ENCODE results near the gene SLC25A29.

The SLC25A29 gene

GRCh38 chr14:100330388-100330931 lies 24.2 kb upstream of the SLC25A29 start:
- Histone ChIP-seq H3K79me2 (ENCODE audit: control insufficient read depth, insufficient read depth, low read length, unreplicated experiment) (no peaks in the 10 kb centered on the region), H3K36me3 (ENCODE audit: insufficient read depth, low read length) (peaks cover 4% of the 10 kb centered on the region; the same call in 1 of the 2 replicates), H2AFZ (ENCODE audit: low read length, unreplicated experiment) (no peak overlapping the region), H3K4me3 (ENCODE audit: low read depth, low read length) (no peak overlapping the region), H3K27me3 (ENCODE audit: insufficient read depth, low read length) (no peaks in the 10 kb centered on the region), H3K4me1 (ENCODE audit: control insufficient read depth, insufficient read depth, low read length, unreplicated experiment) (no peaks in the 10 kb centered on the region), H3K27ac (ENCODE audit: low read depth, low read length) (no peak overlapping the region)

GRCh38 chr14:100330007-100330344 lies 23.7 kb upstream of the SLC25A29 start:
- Histone ChIP-seq H2AFZ (ENCODE audit: low read length, unreplicated experiment) (no peak overlapping the region), H3K36me3 (ENCODE audit: insufficient read depth, low read length) (peaks cover 4% of the 10 kb centered on the region; the same call in 1 of the 2 replicates), H3K27me3 (ENCODE audit: insufficient read depth, low read length) (no peaks in the 10 kb centered on the region), H3K79me2 (ENCODE audit: control insufficient read depth, insufficient read depth, low read length, unreplicated experiment) (no peaks in the 10 kb centered on the region), H3K4me3 (ENCODE audit: low read depth, low read length) (no peak overlapping the region), H3K4me1 (ENCODE audit: control insufficient read depth, insufficient read depth, low read length, unreplicated experiment) (no peaks in the 10 kb centered on the region), H3K27ac (ENCODE audit: low read depth, low read length) (no peak overlapping the region)

- Histone ChIP-seq H3K79me2 (ENCODE audit: control insufficient read depth, insufficient read depth, low read length, unreplicated experiment) (no peaks in the 10 kb centered on the region), H3K4me3 (ENCODE audit: low read depth, low read length) (no peak overlapping the region), H3K4me1 (ENCODE audit: control insufficient read depth, insufficient read depth, low read length, unreplicated experiment) (no peaks in the 10 kb centered on the region), H2AFZ (ENCODE audit: low read length, unreplicated experiment) (no peak overlapping the region), H3K27ac (ENCODE audit: low read depth, low read length) (no peak overlapping the region), H3K36me3 (ENCODE audit: insufficient read depth, low read length) (peaks cover 4% of the 10 kb centered on the region; the same call in 1 of the 2 replicates), H3K27me3 (ENCODE audit: insufficient read depth, low read length) (no peaks in the 10 kb centered on the region)
Observed at GRCh38 chr14:100329233-100330006, 23.2 kb upstream of the SLC25A29 start.

GRCh38 chr14:100328495-100329163 lies 22.4 kb upstream of the SLC25A29 start:
- no peaks in the 10 kb centered on the region for H3K36me3 ChIP-seq (ENCODE audit: insufficient read depth, low read length)
- no peak overlapping the region for H2AFZ ChIP-seq (ENCODE audit: low read length, unreplicated experiment)
- H3K4me3 ChIP-seq (ENCODE audit: low read depth, low read length), result no peak overlapping the region
- H3K4me1 ChIP-seq (ENCODE audit: control insufficient read depth, insufficient read depth, low read length, unreplicated experiment), result no peaks in the 10 kb centered on the region
- H3K27me3 ChIP-seq (ENCODE audit: insufficient read depth, low read length), result no peaks in the 10 kb centered on the region
- H3K79me2 ChIP-seq (ENCODE audit: control insufficient read depth, insufficient read depth, low read length, unreplicated experiment), result no peaks in the 10 kb centered on the region
- no peak overlapping the region for H3K27ac ChIP-seq (ENCODE audit: low read depth, low read length)

DNA sequence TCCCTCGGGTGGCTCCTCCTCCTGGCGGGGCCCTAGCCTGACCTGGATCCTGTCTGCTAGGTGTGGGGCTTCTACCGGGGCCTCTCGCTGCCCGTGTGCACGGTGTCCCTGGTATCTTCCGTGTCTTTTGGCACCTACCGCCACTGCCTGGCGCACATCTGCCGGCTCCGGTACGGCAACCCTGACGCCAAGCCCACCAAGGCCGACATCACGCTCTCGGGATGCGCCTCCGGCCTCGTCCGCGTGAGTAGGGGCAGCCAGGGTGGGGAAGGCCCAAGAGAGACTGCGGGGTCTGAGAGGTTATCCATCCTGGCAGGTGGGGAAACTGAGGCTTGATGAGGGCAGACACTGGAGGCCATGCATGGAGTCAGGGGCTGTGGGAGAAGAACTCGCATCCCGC lies 20.9 kb upstream of the SLC25A29 start:
- Histone ChIP-seq H3K36me3 (ENCODE audit: insufficient read depth, low read length) (no peaks in the 10 kb centered on the region), H3K4me3 (ENCODE audit: low read depth, low read length) (no peak overlapping the region), H2AFZ (ENCODE audit: low read length, unreplicated experiment) (no peak overlapping the region), H3K27me3 (ENCODE audit: insufficient read depth, low read length) (no peaks in the 10 kb centered on the region), H3K79me2 (ENCODE audit: control insufficient read depth, insufficient read depth, low read length, unreplicated experiment) (no peaks in the 10 kb centered on the region), H3K4me1 (ENCODE audit: control insufficient read depth, insufficient read depth, low read length, unreplicated experiment) (no peaks in the 10 kb centered on the region), H3K27ac (ENCODE audit: low read depth, low read length) (no peak overlapping the region)

GRCh38 chr14:100325958-100326357 lies 19.7 kb upstream of the SLC25A29 start:
- H3K27me3 ChIP-seq (ENCODE audit: insufficient read depth, low read length), result no peaks in the 10 kb centered on the region
- no peaks in the 10 kb centered on the region for H3K36me3 ChIP-seq (ENCODE audit: insufficient read depth, low read length)
- H2AFZ ChIP-seq (ENCODE audit: low read length, unreplicated experiment), result no peak overlapping the region
- no peak overlapping the region for H3K4me3 ChIP-seq (ENCODE audit: low read depth, low read length)
- H3K27ac ChIP-seq (ENCODE audit: low read depth, low read length), result no peak overlapping the region
- no peaks in the 10 kb centered on the region for H3K4me1 ChIP-seq (ENCODE audit: control insufficient read depth, insufficient read depth, low read length, unreplicated experiment)
- H3K79me2 ChIP-seq (ENCODE audit: control insufficient read depth, insufficient read depth, low read length, unreplicated experiment), result no peaks in the 10 kb centered on the region

- no peaks in the 10 kb centered on the region for H3K79me2 ChIP-seq (ENCODE audit: control insufficient read depth, insufficient read depth, low read length, unreplicated experiment)
- no peak overlapping the region for H3K27ac ChIP-seq (ENCODE audit: low read depth, low read length)
- H2AFZ ChIP-seq (ENCODE audit: low read length, unreplicated experiment), result no peak overlapping the region
- no peaks in the 10 kb centered on the region for H3K4me1 ChIP-seq (ENCODE audit: control insufficient read depth, insufficient read depth, low read length, unreplicated experiment)
- no peak overlapping the region for H3K4me3 ChIP-seq (ENCODE audit: low read depth, low read length)
- no peaks in the 10 kb centered on the region for H3K36me3 ChIP-seq (ENCODE audit: insufficient read depth, low read length)
- H3K27me3 ChIP-seq (ENCODE audit: insufficient read depth, low read length), result no peaks in the 10 kb centered on the region
Observed at GRCh38 chr14:100325231-100325632, 19.0 kb upstream of the SLC25A29 start.

DNA sequence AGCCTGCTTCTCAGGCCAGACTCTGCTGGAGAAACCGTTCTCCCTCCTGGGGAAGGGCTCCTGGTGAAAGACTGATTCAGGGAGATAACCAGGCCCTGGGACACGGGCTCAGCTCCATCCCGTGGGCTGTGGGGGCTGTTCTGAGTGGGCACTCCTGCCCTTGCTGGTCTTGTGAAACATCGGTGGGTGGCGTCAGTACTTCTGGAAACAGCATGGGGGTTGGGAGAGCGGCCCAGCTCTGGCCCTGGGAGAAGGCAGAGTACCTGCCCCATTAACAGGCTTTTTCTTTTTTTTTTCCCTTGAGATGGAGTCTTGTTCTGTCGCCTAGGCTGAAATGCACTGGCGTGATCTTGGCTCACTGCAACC lies 17.7 kb upstream of the SLC25A29 start:
- Histone ChIP-seq H3K36me3 (ENCODE audit: insufficient read depth, low read length) (no peaks in the 10 kb centered on the region), H3K4me3 (ENCODE audit: low read depth, low read length) (no peak overlapping the region), H3K27me3 (ENCODE audit: insufficient read depth, low read length) (no peaks in the 10 kb centered on the region), H3K27ac (ENCODE audit: low read depth, low read length) (no peak overlapping the region), H3K79me2 (ENCODE audit: control insufficient read depth, insufficient read depth, low read length, unreplicated experiment) (no peaks in the 10 kb centered on the region), H3K4me1 (ENCODE audit: control insufficient read depth, insufficient read depth, low read length, unreplicated experiment) (no peaks in the 10 kb centered on the region), H2AFZ (ENCODE audit: low read length, unreplicated experiment) (no peak overlapping the region)

- Histone ChIP-seq H3K27ac (ENCODE audit: low read depth, low read length) (no peak within 1 kb of the TSS), H2AFZ (ENCODE audit: low read length, unreplicated experiment) (no peak within 1 kb of the TSS), H3K27me3 (ENCODE audit: insufficient read depth, low read length) (no peaks in the 10 kb centered on the region), H3K36me3 (ENCODE audit: insufficient read depth, low read length) (no peaks in the 10 kb centered on the region), H3K4me3 (ENCODE audit: low read depth, low read length) (no peak within 1 kb of the TSS), H3K79me2 (ENCODE audit: control insufficient read depth, insufficient read depth, low read length, unreplicated experiment) (no peaks in the 10 kb centered on the region), H3K4me1 (ENCODE audit: control insufficient read depth, insufficient read depth, low read length, unreplicated experiment) (no peaks in the 10 kb centered on the region)
Observed at GRCh38 chr14:100323121-100323941, 17.1 kb upstream of the SLC25A29 start, which contains the start of gene SLC25A47. TSS of gene SLC25A47 (plus strand) at chr14:100323339. CDS start at chr14:100323415, 76 bp downstream.

DNA sequence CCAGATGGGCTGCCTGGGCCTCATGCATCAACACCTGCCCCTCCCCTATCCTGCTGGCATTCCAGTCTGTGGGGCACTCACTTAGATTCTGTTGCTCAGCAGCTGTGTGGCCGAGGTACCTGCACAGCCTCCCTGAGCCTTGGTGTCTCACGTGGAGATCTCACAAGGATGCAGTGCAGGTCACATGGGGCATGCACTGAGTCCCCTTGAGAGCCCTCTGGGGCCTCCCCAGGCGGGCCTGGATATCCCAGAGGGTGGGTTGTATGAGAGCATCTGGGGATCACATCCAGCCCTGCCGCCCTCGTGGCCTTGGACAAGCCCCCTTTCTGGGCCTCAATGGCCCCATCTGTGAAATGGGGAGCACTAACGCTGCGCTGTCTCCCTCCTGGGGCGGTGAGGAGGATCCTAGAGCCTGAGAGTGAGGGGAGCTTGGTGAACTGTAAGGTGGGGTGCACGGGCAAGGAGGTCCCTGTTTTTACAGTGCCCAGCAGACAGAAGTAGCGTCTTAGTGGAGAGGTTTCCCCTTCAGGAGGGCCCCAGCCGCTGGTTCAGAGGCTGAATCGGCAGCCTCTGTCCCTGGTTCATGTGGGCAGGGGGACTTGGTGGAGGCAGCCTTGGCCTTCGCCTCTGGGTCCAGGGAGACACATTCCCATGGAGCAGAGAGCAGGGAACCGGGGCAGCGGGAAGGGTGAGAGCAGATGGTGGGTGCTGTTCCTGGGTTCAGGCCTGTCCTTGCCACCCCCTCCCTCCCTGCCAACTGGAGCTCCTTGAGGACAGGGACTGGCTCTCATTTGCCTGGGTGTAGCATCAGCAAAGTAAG lies 16.1 kb upstream of the SLC25A29 start:
- Histone ChIP-seq H3K27ac (ENCODE audit: low read depth, low read length) (no peak overlapping the region), H2AFZ (ENCODE audit: low read length, unreplicated experiment) (no peak overlapping the region), H3K36me3 (ENCODE audit: insufficient read depth, low read length) (no peaks in the 10 kb centered on the region), H3K4me1 (ENCODE audit: control insufficient read depth, insufficient read depth, low read length, unreplicated experiment) (peaks cover 3% of the 10 kb centered on the region), H3K27me3 (ENCODE audit: insufficient read depth, low read length) (no peaks in the 10 kb centered on the region), H3K4me3 (ENCODE audit: low read depth, low read length) (no peak overlapping the region), H3K79me2 (ENCODE audit: control insufficient read depth, insufficient read depth, low read length, unreplicated experiment) (no peaks in the 10 kb centered on the region)
